CD4-positive, alpha-beta T cell treated with Interleukin-6 at 100 ng/mL for 8 hours (primary cell): ENCODE results near the gene SLC25A47.
"Not testable (repeated sequence)": the region's sequence is repeated elsewhere in the genome, so short reads cannot be mapped to it uniquely, and the experiment has no call there.

Experiments
- DNase-seq: peaks from one replicate; pipeline ENCODE4 v3.0.0-alpha.2; 2020; ENCODE audit warnings: mixed read lengths, low spot score

SLC25A47 gene

GRCh38 chr14:100290607-100291304 is 32.4 kb upstream of the SLC25A47 start:
- no peak for DNase-seq

GRCh38 chr14:100291305-100292075 is 31.6 kb upstream of the SLC25A47 start:
- no peak for DNase-seq

GRCh38 chr14:100292301-100292775 is 30.8 kb upstream of the SLC25A47 start:
- DNase-seq = no peak

- DNase-seq = no peak
Measured at GRCh38 chr14:100292776-100293461, 30.2 kb upstream of the SLC25A47 start.

- DNase-seq = no peak
Measured at GRCh38 chr14:100293497-100294212, 29.5 kb upstream of the SLC25A47 start.

- DNase-seq = no peak
Measured at GRCh38 chr14:100294213-100294962, 28.8 kb upstream of the SLC25A47 start.

GRCh38 chr14:100294963-100295330 is 28.2 kb upstream of the SLC25A47 start:
- DNase-seq = no peak

GRCh38 chr14:100295376-100296105 is 27.6 kb upstream of the SLC25A47 start:
- DNase-seq = no peak

- no peak for DNase-seq
Measured at GRCh38 chr14:100296106-100296651, 27.0 kb upstream of the SLC25A47 start.

- DNase-seq = not testable (repeated sequence)
Measured at GRCh38 chr14:100296729-100297128, 26.4 kb upstream of the SLC25A47 start.

- no peak for DNase-seq
Measured at GRCh38 chr14:100297320-100298300, 25.5 kb upstream of the SLC25A47 start.

GRCh38 chr14:100298551-100299237 is 24.4 kb upstream of the SLC25A47 start:
- DNase-seq = no peak

GRCh38 chr14:100299238-100299560 is 23.9 kb upstream of the SLC25A47 start:
- no peak for DNase-seq

GRCh38 chr14:100302616-100303015 is 20.5 kb upstream of the SLC25A47 start:
- DNase-seq = no peak

- DNase-seq = no peak
Measured at GRCh38 chr14:100303179-100303578, 20.0 kb upstream of the SLC25A47 start.

- DNase-seq = no peak
Measured at GRCh38 chr14:100303925-100304324, 19.2 kb upstream of the SLC25A47 start.

- DNase-seq = no peak
Measured at GRCh38 chr14:100304825-100305323, 18.3 kb upstream of the SLC25A47 start.

- no peak for DNase-seq
Measured at GRCh38 chr14:100305324-100306100, 17.6 kb upstream of the SLC25A47 start.
